ENCODE measurements around the gene CHD1. TPM values are rescaled to one million over a fixed set of nuclear protein-coding genes. Genes with fewer than 3 reads are reported as not detected.

CHD1 gene
- total RNA-seq, 1 experiment from 2014 or later: 107 TPM

GRCh38 chr5:98911280-98912040, 17.3 kb downstream of the CHD1 start:
- in situ Hi-C loops (cut with HindIII; ENCODE audit: low pct_unique_long_range_greater_than_20kb, low sequenced_read_pairs): no loop called here
- DNase-seq (ENCODE audit: low read depth, low spot score): no peak

GRCh38 chr5:98909363-98909762, 19.4 kb downstream of the CHD1 start:
- DNase-seq (ENCODE audit: low read depth, low spot score): no peak
- in situ Hi-C loops (cut with HindIII; ENCODE audit: low pct_unique_long_range_greater_than_20kb, low sequenced_read_pairs): no loop called here

GRCh38 chr5:98907951-98908350, 20.9 kb downstream of the CHD1 start:
- DNase-seq (ENCODE audit: low read depth, low spot score): no peak
- in situ Hi-C loops (cut with HindIII; ENCODE audit: low pct_unique_long_range_greater_than_20kb, low sequenced_read_pairs): no loop called here

- in situ Hi-C loops (cut with HindIII; ENCODE audit: low pct_unique_long_range_greater_than_20kb, low sequenced_read_pairs): no loop called here
- no peak for DNase-seq (ENCODE audit: low read depth, low spot score)
Measured at GRCh38 chr5:98906756-98907355, 22.0 kb downstream of the CHD1 start.

- in situ Hi-C loops (cut with HindIII; ENCODE audit: low pct_unique_long_range_greater_than_20kb, low sequenced_read_pairs): no loop called here
Measured at GRCh38 chr5:98905857-98906688, 22.7 kb downstream of the CHD1 start.

GRCh38 chr5:98904780-98905179, 24.0 kb downstream of the CHD1 start:
- DNase-seq (ENCODE audit: low read depth, low spot score): peak; percentile 41
- in situ Hi-C loops (cut with HindIII; ENCODE audit: low pct_unique_long_range_greater_than_20kb, low sequenced_read_pairs): no loop called here

More at GRCh38 chr5:98905857-98906688, 22.7 kb downstream of the CHD1 start:
- DNase-seq (ENCODE audit: low read depth, low spot score): peak; percentile 71

- DNase-seq (ENCODE audit: low read depth, low spot score): peak; percentile 21
- in situ Hi-C loops (cut with HindIII; ENCODE audit: low pct_unique_long_range_greater_than_20kb, low sequenced_read_pairs): no loop called here
Measured at GRCh38 chr5:98902733-98903132, 26.1 kb downstream of the CHD1 start.

- no peak for DNase-seq (ENCODE audit: low read depth, low spot score)
- in situ Hi-C loops (cut with HindIII; ENCODE audit: low pct_unique_long_range_greater_than_20kb, low sequenced_read_pairs): no loop called here
Measured at GRCh38 chr5:98899456-98899855, 29.4 kb downstream of the CHD1 start.

GRCh38 chr5:98898743-98899142, 30.1 kb downstream of the CHD1 start:
- in situ Hi-C loops (cut with HindIII; ENCODE audit: low pct_unique_long_range_greater_than_20kb, low sequenced_read_pairs): no loop called here
- DNase-seq (ENCODE audit: low read depth, low spot score): no peak

GRCh38 chr5:98891591-98891990, 37.2 kb downstream of the CHD1 start:
- no peak for DNase-seq (ENCODE audit: low read depth, low spot score)
- in situ Hi-C loops (cut with HindIII; ENCODE audit: low pct_unique_long_range_greater_than_20kb, low sequenced_read_pairs): no loop called here

- DNase-seq (ENCODE audit: low read depth, low spot score): no peak
- in situ Hi-C loops (cut with HindIII; ENCODE audit: low pct_unique_long_range_greater_than_20kb, low sequenced_read_pairs): no loop called here
Measured at GRCh38 chr5:98880598-98880997, 48.2 kb downstream of the CHD1 start.

GRCh38 chr5:98880151-98880550, 48.7 kb downstream of the CHD1 start:
- in situ Hi-C loops (cut with HindIII; ENCODE audit: low pct_unique_long_range_greater_than_20kb, low sequenced_read_pairs): no loop called here
- no peak for DNase-seq (ENCODE audit: low read depth, low spot score)

GRCh38 chr5:98877600-98877999, 51.2 kb downstream of the CHD1 start:
- DNase-seq (ENCODE audit: low read depth, low spot score): no peak
- in situ Hi-C loops (cut with HindIII; ENCODE audit: low pct_unique_long_range_greater_than_20kb, low sequenced_read_pairs): no loop called here

GRCh38 chr5:98872674-98873073, 56.1 kb downstream of the CHD1 start:
- DNase-seq (ENCODE audit: low read depth, low spot score): no peak
- in situ Hi-C loops (cut with HindIII; ENCODE audit: low pct_unique_long_range_greater_than_20kb, low sequenced_read_pairs): no loop called here

GRCh38 chr5:98865690-98866089, 63.1 kb downstream of the CHD1 start:
- in situ Hi-C loops (cut with HindIII; ENCODE audit: low pct_unique_long_range_greater_than_20kb, low sequenced_read_pairs): no loop called here
- DNase-seq (ENCODE audit: low read depth, low spot score): no peak

- in situ Hi-C loops (cut with HindIII; ENCODE audit: low pct_unique_long_range_greater_than_20kb, low sequenced_read_pairs): no loop called here
- DNase-seq (ENCODE audit: low read depth, low spot score): no peak
Measured at GRCh38 chr5:98847054-98847453, 81.8 kb downstream of the CHD1 start.

GRCh38 chr5:98846520-98846919, 82.3 kb downstream of the CHD1 start:
- in situ Hi-C loops (cut with HindIII; ENCODE audit: low pct_unique_long_range_greater_than_20kb, low sequenced_read_pairs): no loop called here
- DNase-seq (ENCODE audit: low read depth, low spot score): no peak

- in situ Hi-C loops (cut with HindIII; ENCODE audit: low pct_unique_long_range_greater_than_20kb, low sequenced_read_pairs): no loop called here
Measured at GRCh38 chr5:98845878-98846277, 82.9 kb downstream of the CHD1 start.

More at GRCh38 chr5:98845878-98846277, 82.9 kb downstream of the CHD1 start:
- DNase-seq (ENCODE audit: low read depth, low spot score): no peak

Measured in SK-MEL-5 (cell line).